NCI-H345 (cell line): ENCODE results near the gene TAF1L.

Source experiments
- DNase-seq: peaks from one replicate; lab custom pipeline; 2025; lab: John Stamatoyannopoulos, UW

Gene TAF1L

DNA sequence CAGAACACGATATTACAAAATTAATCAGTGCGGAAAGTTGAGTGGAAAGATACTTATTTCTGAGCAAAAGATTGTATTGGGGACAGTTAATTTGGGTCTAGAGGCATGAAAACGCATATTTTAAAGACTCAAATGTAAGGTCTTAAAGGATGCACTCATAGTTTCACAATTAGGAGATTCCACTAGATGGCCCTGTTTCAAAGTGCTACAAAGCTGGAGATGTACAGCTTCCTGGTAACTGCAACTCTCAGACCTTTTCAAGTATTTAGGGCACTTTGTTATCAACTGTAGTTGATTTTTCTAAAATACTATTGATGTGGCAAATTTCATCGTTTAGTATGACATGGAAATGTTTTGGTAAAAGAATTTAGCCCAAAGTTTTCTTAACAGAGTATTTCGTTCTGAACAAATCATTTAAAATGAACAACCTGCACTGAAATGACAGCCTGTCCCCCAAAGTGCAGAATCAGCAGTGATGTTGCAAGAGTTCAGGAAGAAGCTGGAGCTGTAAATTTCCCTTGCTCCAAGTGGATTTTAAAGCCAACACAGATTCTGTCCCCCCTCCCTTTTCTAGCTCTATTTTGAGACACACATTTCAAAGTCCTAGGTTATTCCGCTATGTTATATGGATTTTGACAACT is 46.3 kb downstream of the TAF1L start:
- DNase-seq: peak; percentile 24

GRCh38 chr9:32587901-32588300 is 47.6 kb downstream of the TAF1L start:
- no peak for DNase-seq

DNA sequence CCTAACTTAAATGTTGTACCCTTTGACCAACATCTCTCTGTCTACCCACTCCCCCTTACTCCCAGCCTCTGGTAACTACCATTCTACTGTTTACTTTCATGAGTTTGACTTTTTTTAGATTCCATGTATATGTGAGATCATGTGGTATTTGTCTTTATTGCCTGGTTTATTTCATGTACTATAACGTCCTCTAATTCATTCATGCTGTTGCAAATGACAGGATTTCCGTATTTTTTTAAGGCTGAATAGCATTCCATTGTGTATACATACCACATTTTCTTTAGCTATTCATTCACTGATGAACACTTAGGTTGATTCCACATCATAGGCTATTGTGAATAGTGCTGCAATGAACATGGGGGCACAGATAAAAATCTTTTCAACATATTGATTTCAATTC is 50.7 kb downstream of the TAF1L start:
- DNase-seq: no peak

DNA sequence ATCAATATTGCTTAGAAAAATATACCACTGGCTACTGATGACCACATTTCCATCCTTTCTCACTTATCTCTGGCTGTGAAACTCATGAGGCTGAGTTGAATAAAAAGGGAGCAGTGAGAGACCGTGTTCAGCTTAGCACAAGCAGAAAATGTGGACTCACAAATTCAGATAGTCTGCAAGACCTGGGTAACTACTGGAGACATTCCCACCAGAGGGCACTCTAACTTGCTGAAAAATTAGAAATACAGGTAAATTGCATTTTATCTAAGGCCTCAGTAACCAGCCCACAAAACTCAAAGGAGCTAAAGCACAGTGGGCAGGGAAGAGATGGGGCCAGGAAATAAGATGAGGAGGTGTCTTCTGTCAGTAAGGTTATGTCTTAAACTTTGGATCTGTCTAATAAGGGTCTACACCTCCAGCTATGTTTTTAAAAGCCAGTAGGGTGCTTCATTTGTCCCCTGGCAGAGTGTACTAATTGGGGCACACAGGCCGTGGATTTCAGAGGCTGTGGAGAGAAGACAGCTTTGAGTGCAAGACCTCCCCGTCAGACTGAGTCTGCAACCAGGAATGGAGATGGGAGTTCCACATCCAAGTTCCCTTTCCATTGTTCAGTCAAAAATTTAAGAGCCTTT is 53.8 kb downstream of the TAF1L start:
- DNase-seq: peak; percentile 54

DNA sequence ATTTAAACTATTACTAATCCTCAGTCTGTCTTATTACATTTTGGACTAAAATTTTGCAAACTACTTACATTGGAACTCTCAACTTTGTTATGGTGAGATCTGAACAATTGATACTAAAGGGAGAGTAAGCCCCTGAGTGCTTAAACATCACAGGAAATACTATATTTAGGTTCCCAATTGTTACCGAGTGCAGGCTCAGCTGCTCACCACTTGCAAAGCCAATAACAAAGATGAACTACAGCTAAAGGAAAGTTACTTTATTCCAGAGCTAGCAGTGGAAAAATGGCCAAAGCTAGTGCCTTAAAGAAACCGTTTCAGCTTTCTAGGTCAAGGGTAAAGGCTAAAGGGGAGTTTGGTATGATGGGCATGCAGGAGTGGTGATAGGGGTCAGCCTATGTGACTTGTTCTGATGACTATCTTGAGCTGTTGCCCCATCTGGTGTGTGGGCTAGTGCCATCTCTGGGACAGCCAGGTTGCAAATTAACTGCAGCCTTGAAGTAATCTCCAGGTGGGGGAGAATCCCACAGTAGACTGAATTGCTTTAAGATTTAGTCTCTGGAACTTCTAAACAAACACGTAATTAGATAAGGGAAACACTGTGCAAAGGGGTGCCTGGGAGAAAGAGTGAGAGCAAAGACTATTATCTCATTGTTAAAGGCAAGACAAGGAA is 54.7 kb downstream of the TAF1L start:
- DNase-seq: no peak

GRCh38 chr9:32579706-32580331 is 55.6 kb downstream of the TAF1L start:
- peak; percentile 49 for DNase-seq
